ENCODE measurements around the gene CD4.

- no peak for TF ChIP-seq CTCF (IDR thresholded peaks at IDR 0.05; ENCODE audit: extremely low read depth in 1 of 2, insufficient read depth in 1 of 2, low read depth in 1 of 2, low read length in 2 of 2)
- TF ChIP-seq EZH2 (IDR thresholded peaks at IDR 0.05; ENCODE audit: borderline replicate concordance, low read depth, low read length, severe bottlenecking), result no peak
Observed at GRCh38 chr12:6818222-6818621, 28.9 kb downstream of the CD4 start.
